ENCODE results near the gene SPATS2L.

Gene SPATS2L

DNA sequence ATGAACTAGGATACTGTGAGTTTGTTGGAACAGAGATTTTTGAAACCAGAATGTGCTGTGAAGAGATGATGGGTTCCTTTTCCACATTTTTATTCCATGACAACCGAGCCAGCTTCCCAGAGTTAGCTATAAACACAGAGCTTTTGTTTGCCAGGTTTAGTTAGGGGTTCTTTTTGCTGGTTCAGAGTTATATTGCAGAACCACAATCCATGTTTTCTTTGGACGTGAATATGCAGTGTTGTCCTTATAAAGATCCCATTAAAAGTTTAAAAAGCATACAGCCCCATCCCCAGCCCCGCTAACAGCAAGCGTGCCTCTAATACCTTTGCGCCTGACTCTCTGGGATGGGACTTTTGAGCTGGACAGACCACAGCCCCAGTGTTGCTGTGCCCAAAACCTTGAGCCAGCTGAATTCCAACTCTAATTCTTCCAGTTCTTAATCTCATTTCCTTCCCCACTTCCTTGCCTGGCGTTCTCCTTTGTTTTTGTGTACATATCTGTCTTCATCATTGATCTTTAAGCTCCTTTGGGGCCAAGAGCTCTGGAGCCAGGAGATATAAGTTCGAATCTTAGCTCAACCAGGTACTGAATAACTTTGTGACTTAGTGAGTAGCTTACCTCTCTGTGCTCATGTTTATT is 72.3 kb downstream of the SPATS2L start:
- no peak for DNase-seq (ENCODE audit: low read depth)

DNA sequence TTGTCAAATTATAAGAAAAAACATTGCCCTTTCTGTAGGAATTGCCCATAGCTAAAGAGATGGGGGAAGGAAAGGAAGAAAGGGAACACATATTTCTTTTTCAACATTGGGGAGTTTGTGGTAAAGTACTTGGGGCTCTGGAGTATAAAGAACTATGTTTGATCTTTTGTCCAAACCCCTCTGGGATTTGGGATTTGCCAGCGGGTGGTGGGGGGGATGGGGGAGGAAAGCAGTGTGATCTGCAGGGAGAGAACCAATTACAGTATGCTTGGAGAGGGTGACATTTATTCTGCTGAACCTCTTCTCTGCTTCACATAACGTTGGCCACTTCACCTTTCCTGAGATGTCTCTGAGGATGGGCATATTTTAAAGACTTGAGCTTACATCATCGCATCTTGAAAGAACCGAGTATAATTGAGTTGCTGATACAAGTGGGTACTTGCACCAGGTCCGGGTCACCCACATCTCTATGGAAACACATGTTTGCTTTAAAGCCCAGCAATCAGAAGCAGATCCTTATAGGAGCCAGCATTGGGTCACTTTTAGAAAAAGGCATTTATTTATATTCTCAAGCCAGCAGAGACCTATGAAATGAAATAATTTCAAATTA is 73.1 kb downstream of the SPATS2L start:
- no peak for DNase-seq (ENCODE audit: low read depth)

DNA sequence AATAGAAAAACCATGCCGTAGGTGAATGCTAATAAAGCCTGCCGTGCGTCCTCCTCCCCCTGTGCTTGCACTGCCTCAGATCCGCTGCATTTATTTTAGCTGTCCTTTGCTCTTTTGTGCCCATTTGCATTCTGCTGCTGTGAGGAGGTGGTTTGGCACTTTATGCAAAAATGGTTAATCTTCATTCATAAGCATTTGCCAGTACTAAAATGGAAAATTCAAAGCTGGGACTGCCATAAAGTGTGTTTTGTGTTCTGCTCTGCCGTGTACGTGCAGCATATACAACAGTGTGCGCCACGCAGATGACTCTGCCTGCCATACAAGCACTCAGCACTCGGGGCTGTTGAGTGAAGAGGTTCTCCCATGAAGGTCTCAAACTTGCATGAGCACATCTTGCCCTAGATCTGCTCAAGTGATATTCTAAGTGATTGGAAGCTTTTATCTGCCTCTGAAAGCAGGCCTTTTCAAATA is 73.6 kb downstream of the SPATS2L start:
- DNase-seq (ENCODE audit: low read depth): no peak

DNA sequence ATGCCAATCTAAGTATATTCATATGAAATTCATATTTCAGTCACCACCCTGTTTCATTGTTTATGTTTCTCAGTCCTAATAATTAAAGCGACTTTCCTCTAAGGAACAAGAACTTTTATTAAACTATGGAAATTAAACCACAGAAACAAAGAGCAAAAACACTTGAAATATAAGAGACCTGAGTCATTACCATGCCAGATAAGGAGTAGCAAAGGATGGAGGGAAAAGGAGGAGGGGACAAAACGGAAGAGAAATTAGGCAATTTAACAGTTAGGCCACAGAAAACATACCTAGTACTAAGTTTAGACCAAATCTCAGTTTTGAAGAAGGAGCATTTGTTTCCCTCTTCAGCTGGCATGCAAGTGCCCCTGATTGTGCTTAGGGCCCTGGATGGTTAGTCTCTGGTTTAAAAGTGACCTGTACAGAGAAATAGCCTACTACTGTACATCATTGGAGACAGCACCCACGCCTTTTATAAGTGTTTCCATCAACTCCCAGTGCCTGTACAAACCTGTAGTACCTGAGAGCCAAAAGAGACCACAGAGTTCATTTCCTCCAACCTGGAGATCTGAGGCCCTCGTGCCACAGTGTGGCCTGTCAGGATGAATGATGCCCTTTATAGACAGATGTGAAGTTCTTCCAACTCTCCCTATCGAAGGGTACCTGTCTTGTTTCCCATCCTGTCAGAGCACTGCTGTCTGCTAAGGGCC is 74.5 kb downstream of the SPATS2L start:
- no peak for DNase-seq (ENCODE audit: low read depth)

DNA sequence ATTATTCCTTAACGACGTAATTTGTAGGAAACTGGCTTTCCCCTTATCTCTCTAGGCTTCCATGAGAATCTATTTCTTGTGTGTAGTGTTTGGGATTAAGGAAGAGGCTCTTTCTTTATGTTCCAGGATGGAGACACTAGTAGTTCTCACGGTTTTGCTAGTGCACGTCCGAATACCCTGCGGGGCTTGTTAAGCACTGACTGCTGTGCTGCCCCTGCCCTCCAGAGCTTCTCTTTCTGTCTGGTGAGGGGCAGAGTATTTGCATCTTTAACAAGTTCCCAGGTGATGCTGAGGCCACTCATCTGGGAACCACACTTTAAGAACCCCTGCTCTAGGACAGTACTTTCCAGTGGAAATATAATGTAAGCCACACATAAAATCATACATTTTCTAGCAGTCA is 76.4 kb downstream of the SPATS2L start:
- no peak for DNase-seq (ENCODE audit: low read depth)

DNA sequence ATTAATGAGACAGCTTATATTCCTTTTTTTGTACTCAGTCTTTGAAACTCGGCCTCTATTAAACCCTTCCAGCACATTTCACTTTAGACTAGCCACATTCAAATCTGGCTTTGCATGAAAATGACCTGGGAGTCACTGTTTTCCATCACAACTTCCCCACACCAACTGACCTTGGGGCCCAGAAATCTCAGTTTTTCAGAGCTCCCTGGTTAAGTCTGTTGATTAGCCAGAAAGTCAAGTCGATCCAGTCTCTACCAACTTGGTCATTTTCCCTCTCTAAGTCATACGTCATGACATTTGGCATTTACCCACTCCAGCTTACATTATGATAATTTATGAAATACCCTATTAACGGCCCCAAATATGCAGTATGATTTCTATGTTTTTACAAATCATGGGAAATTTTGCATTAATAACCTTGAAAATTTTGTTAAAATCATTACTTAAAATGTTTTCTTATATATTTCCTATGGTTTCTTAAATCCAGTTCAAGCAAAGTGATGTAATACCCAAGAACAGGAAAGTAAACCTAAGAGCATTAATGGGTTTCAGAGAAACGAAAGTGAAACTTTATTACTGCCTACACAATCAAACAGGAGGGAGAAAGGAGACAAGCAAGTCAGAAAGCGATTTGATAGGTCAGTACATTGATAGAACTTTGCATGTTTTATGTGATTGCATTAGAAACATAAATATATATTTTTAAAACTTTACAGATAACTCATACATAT is 77.1 kb downstream of the SPATS2L start:
- no peak for DNase-seq (ENCODE audit: low read depth)

DNA sequence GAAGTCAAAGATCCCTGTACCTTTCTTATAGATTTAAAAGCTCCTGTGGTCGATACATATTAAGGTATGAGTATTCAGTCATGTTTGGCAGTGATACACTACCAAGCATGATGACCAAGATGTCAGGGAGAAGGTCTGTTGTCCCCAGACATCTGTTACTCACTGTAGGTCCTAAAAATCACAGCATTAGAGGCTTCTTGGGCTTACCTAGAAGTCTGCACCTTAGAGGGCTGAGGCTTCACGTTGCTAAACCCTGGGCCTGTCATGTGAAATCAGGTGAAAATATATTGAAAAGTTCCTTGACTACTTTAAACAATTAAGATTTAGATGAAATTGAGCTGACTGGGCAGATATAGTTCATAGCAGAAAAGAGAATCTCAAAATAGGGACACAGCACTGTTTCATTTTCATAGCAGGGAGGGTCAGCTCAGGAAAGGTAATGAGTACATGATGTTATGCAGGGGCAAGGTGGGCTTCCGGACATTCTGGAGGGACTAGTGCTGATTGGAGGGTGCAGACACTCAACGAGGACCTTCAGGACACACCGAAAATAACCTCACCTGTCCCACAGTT is 78.7 kb downstream of the SPATS2L start:
- no peak for DNase-seq (ENCODE audit: low read depth)

DNA sequence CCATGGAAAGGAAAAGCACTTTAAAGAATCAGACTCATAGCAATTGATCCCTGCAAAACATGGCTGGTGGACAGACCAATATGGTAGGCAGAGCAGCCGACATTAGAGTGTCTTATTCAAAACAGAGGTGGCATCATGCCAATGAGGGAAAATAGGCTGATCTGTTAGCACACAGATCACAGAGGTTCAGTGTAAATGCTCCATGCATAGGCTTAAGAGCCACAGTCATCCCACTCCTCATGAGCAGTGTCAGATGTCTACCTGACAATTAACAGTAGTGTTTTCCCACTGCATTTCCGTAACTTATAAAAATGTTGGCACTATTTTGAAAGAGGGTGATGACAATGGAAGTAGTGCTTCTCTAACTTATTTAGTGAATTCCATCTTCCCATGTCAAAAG is 86.7 kb downstream of the SPATS2L start:
- DNase-seq (ENCODE audit: low read depth): no peak

DNA sequence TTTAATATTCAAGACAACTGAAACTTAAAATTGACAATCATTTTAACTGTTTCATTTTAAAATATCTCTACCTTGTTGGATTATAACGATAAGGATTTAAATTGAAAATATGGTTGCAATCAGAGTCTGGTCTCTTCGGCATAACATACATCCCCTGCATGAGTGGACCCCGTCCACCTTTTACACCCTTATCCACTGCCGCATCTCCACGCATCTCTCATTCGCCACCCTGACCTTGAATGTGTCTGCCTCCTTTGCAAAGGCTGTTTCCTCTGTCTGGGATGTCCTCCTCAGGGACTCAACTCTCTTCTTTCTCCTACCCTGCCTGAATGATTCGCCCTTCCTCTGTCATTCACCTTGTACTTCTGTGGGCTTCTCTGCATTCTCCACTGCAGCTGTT is 87.6 kb downstream of the SPATS2L start:
- DNase-seq (ENCODE audit: low read depth): no peak

DNA sequence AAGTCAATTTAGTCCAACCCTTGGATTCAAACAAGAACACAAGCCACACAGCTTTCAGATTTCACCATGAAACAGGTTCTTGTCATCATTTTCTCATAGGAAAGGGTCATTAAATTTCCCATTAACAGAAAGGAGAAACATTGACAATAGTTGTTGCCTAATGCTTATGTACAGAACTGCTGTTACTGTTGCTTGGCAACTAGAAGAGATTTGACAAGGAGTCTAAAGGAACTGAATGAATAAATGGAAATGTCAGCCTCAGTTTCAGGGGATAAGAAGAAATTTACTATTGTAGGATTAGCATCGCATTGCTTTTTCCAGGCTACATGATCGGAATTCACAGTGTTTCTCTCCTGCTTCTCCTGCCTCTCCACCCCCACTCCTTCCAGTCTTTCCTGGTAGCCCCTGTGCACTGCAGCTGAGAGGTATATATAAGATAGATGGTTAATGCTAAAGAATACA is 90.3 kb downstream of the SPATS2L start:
- DNase-seq (ENCODE audit: low read depth): no peak

DNA sequence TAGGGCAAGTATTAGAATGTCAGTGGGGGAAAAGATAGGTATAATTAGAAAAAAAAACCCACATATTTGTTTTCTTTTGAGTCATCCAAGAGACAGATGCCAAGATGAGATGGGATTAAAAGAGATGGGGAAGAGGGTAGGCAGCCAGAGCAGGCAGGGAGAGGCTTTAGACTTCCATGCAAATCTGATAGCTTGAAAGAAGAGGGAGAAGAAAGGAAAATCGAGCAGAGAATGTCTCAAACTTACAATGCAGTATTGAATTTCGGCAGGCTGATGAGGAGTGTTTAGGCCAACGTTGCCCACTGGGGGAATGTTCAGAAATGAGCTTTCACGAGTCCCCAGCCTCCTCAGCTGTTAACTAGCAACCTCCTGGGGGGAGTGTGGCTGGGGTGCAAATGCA is 91.3 kb downstream of the SPATS2L start:
- no peak for DNase-seq (ENCODE audit: low read depth)

DNA sequence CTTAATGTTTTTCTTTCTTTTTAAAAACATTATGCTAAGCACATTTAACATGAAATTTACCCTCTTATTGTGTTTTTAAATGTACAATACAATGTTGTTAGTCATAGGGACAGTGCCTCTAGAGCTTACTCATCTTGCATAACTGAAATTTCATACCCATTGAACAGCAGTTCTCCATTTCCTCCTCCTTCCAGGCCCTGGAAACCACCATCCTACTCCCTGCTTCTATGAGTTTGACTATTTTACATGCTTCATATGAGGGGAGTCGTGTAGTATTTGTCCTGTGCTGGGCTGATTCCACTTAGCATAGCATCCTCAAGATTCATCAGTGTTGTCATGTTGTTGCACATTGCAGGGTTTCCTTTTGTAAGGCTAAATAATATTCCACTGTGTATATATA is 92.6 kb downstream of the SPATS2L start:
- no peak for DNase-seq (ENCODE audit: low read depth)

DNA sequence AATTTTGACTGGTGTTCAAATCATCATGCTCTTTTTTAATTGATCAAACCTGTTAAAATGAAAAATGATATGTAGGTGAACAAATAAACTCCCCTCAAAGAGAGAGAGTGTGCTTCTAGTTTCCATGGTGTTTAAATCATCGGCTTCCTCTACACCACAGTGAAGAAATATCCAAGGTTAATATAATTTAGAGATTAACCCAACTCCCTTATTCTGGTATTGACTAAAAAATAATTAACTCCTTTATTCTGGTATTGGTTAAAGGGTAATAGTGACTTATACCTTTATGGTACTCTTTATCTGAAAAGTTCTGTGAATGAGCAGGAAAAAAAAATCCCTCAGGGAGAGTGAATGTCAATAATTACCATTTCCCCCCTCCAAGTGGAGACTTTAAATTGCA is 93.1 kb downstream of the SPATS2L start:
- no peak for DNase-seq (ENCODE audit: low read depth)

DNA sequence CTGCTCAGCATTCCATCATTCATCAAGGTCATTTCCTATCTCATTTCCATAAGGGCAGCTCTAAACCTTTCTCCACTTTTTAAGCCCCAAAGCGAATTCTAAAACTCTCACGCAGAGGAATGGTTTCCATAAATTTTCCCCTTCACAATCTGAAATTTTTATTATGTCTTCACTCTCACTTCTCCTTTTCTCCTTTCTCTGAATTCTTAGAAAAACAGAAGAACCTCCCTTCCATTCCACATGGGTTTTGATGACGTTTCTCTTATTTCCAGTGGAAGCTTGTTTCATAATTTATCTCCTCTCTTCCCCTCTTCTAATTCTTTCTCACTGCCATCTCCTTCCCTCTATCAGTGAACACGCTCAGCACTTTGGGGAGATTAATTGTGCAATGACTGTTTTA is 97.3 kb downstream of the SPATS2L start:
- DNase-seq (ENCODE audit: low read depth): no peak

DNA sequence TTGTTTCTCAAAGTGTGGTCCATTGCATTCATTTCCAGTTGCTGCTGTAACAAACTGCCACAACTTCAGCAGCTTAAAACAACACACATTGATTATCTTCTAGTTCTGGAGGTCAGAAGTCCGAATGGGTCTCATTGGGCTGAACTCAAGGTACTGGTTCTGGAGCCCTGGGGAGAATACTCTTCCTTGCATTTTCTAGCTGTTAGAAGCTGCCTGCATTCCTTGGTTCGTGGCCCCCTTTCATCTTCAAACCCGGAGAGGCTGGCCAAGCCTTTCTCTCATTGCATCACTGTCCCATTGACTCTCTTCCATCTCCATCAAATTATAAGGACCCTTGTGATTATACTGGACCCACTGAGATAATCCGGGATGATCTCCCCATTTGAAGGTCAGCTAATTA is 98.1 kb downstream of the SPATS2L start:
- DNase-seq (ENCODE audit: low read depth): no peak

DNA sequence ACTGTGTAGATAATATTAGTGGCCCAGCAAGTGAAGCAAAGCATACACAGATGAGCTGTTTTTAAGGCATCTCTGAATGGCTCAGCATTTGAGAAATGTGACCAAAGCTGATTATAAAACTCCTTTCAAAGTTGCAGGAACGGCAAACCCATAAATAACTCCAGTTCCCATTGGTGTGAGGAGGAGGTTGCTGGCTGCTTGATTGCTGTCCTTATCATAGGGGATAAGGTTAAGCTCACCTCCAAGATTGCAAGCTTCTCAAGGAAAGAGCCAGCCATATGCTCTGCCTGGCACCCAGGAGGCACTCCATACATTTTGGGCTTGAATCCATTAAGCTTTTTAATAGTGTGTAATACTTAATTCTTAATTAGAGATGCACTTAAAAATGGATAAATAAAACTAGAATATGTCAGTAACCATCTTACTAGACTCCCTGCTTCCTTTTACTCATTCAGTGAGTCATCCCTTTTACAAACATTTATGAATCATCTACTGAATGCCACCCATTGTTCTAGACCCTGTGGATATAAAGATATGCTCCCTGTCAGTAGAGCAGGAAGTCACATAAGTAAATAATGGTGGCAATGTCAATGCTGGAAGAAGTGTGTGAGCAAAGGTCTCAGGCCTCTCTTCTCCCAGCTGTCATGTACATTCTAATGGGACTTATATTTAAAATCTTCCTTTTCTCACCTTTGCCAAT is 99.3 kb downstream of the SPATS2L start:
- no peak for DNase-seq (ENCODE audit: low read depth)

DNA sequence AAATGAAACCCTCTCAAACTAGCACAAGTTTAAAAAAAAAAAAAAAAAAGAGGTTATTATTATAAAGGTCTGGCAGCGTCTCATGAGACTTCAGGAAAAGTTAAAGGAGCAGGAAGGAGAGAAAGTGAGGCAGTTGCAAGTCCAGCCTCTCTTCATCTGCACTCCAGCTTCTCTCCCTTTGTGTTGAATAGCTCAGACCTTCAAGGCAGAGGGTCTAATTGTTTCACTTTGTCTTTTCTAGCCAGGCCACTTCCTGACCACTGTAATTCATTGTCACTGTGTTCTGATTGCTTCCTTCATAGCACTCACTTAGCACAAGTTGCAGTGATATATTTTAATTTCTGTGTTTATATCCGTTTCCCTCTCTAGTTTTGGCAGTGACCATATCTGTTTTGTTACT is 99.9 kb downstream of the SPATS2L start:
- no peak for DNase-seq (ENCODE audit: low read depth)

DNA sequence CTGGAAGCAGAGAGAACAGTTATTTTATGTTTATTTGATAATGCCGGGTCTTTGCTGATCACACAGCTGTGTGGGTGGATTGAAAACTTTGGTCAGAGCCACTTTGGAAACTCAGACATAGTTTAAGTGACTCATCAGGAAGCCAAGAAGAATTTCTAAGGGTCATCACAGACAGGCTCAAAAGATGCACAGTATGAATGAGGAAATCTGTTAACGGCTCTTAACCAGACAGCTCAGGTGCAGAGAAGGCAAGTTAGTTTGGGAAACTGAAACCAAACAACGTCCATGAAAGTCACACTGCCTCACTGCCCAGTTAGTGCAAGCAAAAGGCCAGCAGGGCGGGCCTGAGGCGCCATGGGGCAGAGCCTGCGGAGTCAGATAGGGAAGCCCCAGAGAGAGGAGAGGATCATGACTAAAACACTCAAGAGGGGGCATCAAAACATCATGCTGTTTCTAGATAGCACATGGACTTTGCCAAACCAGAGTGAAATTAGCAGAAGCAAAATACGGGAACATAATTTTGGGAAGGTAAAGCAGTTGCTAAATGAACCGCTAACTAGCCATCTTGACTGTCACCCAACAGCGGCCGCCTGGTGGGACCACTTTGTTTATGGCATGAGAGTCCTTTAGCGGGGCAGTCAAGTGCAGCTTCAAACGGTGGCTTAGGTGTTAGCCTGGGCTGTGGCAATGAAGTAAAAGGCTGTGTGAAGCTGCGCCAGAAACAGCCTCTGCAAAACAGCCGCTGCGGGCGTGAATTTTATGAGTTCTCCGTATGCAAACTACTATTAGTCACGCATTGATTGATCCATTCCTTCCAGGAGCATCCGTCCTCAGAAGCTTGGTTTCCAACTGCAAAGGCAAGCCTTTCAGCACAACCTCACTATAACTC is 102.2 kb downstream of the SPATS2L start:
- DNase-seq (ENCODE audit: low read depth): no peak

DNA sequence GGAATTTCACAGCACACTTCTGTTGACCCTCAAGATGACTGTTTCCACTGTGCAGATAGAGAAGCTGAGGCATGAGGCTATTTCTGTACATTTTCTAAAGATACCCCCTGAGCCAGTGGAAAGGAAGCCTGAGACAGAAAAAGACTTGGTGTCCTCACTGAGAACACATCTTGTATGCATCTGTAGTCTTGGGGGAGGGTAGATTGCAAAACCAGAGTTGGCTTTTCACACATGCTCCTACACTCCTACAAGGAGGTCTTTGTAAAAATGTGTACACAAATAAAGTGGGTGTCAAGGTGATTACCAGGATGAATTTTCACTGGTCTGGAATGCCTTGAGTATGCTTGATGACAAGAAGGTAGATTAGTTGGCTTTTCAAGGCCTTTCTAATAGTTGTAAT is 105.3 kb downstream of the SPATS2L start:
- DNase-seq (ENCODE audit: low read depth): no peak

DNA sequence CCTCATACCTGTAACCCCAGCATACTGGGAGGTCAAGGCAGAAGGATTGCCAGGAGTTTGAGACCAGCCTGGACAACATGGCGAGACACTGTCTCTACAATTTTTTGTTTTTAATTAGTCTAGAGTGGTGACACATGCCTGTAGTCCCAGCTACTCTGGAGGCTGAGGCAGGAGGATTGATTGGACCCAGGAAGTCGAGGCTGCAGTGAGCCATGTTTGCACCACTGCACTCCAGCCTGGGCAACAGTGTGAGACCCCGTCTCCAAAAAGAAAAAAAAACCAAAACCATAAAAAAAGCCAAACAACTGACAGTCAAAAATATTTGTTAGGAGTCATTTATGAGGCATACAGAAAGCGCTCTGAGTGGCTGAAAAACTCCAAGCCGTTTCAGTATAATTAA is 107.9 kb downstream of the SPATS2L start:
- DNase-seq (ENCODE audit: low read depth): no peak

DNA sequence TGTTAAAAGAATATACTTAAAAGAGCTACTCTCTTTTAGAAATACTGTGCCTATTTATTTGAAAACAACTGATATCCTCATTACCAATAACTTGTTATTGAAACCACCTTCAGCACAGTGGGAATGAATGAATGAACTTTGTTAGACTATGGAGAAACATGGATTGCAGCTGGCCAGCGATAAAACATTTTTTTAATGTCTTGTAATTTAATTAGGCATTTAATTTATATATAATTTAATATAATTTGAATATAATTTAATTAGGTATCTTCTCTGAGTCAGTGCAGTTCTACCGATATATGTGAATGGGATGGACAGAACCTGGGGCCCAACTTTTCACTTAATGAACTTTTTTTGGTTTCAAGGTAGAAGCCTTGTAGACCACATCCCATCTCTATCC is 109.0 kb downstream of the SPATS2L start:
- DNase-seq (ENCODE audit: low read depth): no peak

All from activated T-helper 9 cell treated with anti-CD3 and anti-CD28 coated beads, Interleukin-2, amount 50 U/mL, for 16 hours (primary cell).